HG03457 (cell line): ENCODE results near the gene CSRP1.
"Not testable (repeated sequence)": the region's sequence is repeated elsewhere in the genome, so short reads cannot be mapped to it uniquely, and the experiment has no call there.

Experiments
- ATAC-seq: cut with Tn5 transposase; IDR thresholded peaks from one replicate; pipeline ENCODE4 v1.9.1; 2021; ENCODE audit warnings: moderate number of reproducible peaks; ENCODE audit not compliant: unreplicated experiment

CSRP1 gene

GRCh38 chr1:201506557-201507359, at the start of gene CSRP1:
Gene CSRP1 (minus strand): TSS chr1:201507123. CDS start chr1:201496303, 10,820 bp downstream.
- peak; percentile 79 for ATAC-seq

GRCh38 chr1:201555593-201555945, 48.6 kb upstream of the CSRP1 start:
- no peak for ATAC-seq

- ATAC-seq = no peak
These were observed 48.1 kb upstream of the CSRP1 start for GRCh38 chr1:201554789-201555592.

- no peak for ATAC-seq
These were observed 47.3 kb upstream of the CSRP1 start for GRCh38 chr1:201554190-201554600.

- ATAC-seq = no peak
These were observed 46.7 kb upstream of the CSRP1 start for GRCh38 chr1:201553496-201554189.

- no peak for ATAC-seq
These were observed 46.0 kb upstream of the CSRP1 start for GRCh38 chr1:201552941-201553351.

GRCh38 chr1:201551877-201552731, 45.2 kb upstream of the CSRP1 start:
- no peak for ATAC-seq

GRCh38 chr1:201551096-201551495, 44.2 kb upstream of the CSRP1 start:
- no peak for ATAC-seq

- ATAC-seq = not testable (repeated sequence)
These were observed 42.6 kb upstream of the CSRP1 start for GRCh38 chr1:201549522-201549921.

GRCh38 chr1:201545851-201546492, 39.0 kb upstream of the CSRP1 start:
- no peak for ATAC-seq

GRCh38 chr1:201544710-201545109, 37.8 kb upstream of the CSRP1 start:
- no peak for ATAC-seq

GRCh38 chr1:201543871-201544642, 37.1 kb upstream of the CSRP1 start:
- no peak for ATAC-seq

GRCh38 chr1:201542309-201543035, 35.5 kb upstream of the CSRP1 start:
- no peak for ATAC-seq

GRCh38 chr1:201540846-201541735, 34.2 kb upstream of the CSRP1 start:
- no peak for ATAC-seq

- ATAC-seq = no peak
These were observed 32.9 kb upstream of the CSRP1 start for GRCh38 chr1:201539561-201540431.

GRCh38 chr1:201538612-201539551, 32.0 kb upstream of the CSRP1 start, which contains the start of gene NAV1:
Gene NAV1 (plus strand): TSS chr1:201539127. CDS start chr1:201622885, 83,758 bp downstream.
- no peak for ATAC-seq
